K562 (cell line): Measurements from ENCODE around the gene ZNF679. TPM values are rescaled to one million over a fixed set of nuclear protein-coding genes. Genes with fewer than 3 reads are reported as not detected.

ENCODE experiments used
- ATAC-seq: fragments of 200-7000 bp; cut with Tn5 transposase; 3 replicates; pipeline ENCODE4 v1.9.1; 2020; ENCODE audit warnings: moderate library complexity
- BruUV-seq: library from RNA; stranded (reverse); fragments of 400-500 nt; replicated peaks from 2 replicates; lab custom pipeline; 2021; lab: Mats Ljungman, UMichigan
- CTCF ChIA-PET: fragments of 300-600 bp; formaldehyde crosslinking; extraction: SDS; loops from one replicate; lab custom pipeline; 2021; ENCODE audit warnings: low intra/inter-chr PET ratio; lab: Yijun Ruan, JAX
- POLR2A ChIA-PET: fragments of 300-600, 350-650 bp; sonication (Branson Sonifier 250); formaldehyde crosslinking; extraction: SDS; loops from one replicate; lab custom pipeline; 2021; ENCODE audit warnings: antibody characterized with exemption, inconsistent platforms; lab: Yijun Ruan, JAX
- DNase-seq, 4 experiments: peaks; one replicate each; pipeline versions ENCODE4 v3.0.0 to v3.0.0-alpha.2; 2011 to 2018; ENCODE audit warnings: low spot score in 3 of 4, mixed read lengths in 3 of 4; ENCODE audit errors: extremely low read depth in 1 of 4
- FAIRE-seq: peaks from 2 replicates; lab custom pipeline; 2011; peaks lifted over from hg19 to GRCh38; lab: Jason Lieb, UNC
- H2AFZ ChIP-seq: 2 replicates; pipeline ENCODE4 v1.6.0; 2011; ENCODE audit warnings: low read depth, low read length, control low read depth, inconsistent platforms
- H3K27ac ChIP-seq: fragments of 200-600 bp; 3 replicates; pipeline ENCODE4 v1.8.0; 2011; ENCODE audit warnings: low read depth, mild to moderate bottlenecking, control low read depth, inconsistent platforms, low read length, moderate library complexity, mixed read lengths; ENCODE audit errors: extremely low read depth
- H3K27me3 ChIP-seq, 2 experiments: fragments of 300-600 bp in 1 of 2; 2 replicates in 1 of 2; 3 replicates in 1 of 2; pipeline versions ENCODE4 v1.6.0 to v1.8.0; 2011; ENCODE audit warnings: inconsistent platforms in 2 of 2, low read length in 2 of 2, mild to moderate bottlenecking in 1 of 2, mixed read lengths in 1 of 2, moderate library complexity in 1 of 2; ENCODE audit not compliant: control insufficient read depth in 2 of 2, insufficient read depth in 2 of 2
- H3K36me3 ChIP-seq: fragments of 300-600 bp; 3 replicates; pipeline ENCODE4 v1.8.0; 2011; ENCODE audit warnings: mild to moderate bottlenecking, low read length, inconsistent platforms; ENCODE audit not compliant: control insufficient read depth, insufficient read depth
- H3K4me1 ChIP-seq, 2 experiments: fragments of 200-600 bp in 1 of 2; replicated peaks in 1 of 2; 2 replicates in 1 of 2; 3 replicates in 1 of 2; pipeline versions ENCODE4 v1.5.1 to v1.8.0; 2011; ENCODE audit warnings: inconsistent platforms in 2 of 2, low read length in 2 of 2, mild to moderate bottlenecking in 1 of 2, mixed read lengths in 1 of 2, moderate library complexity in 1 of 2; ENCODE audit not compliant: control insufficient read depth in 2 of 2, insufficient read depth in 2 of 2
- H3K4me2 ChIP-seq: 2 replicates; pipeline ENCODE4 v1.6.1; 2011; ENCODE audit warnings: low read length, control low read depth, inconsistent platforms, mixed read lengths; ENCODE audit not compliant: insufficient read depth
- H3K4me3 ChIP-seq: fragments of 200-600 bp; sonication (generic), shearing (Covaris generic); 2 replicates; pipeline ENCODE4 v1.5.1; 2016; ENCODE audit warnings: control low read depth, inconsistent platforms
- H3K79me2 ChIP-seq: fragments of 200-600 bp; 3 replicates; pipeline ENCODE4 v1.8.0; 2011; ENCODE audit warnings: low read length, inconsistent platforms; ENCODE audit not compliant: control insufficient read depth, insufficient read depth
- H3K9ac ChIP-seq, 2 experiments: 2 replicates each; pipeline versions ENCODE4 v1.6.0 to v1.6.1; 2011; ENCODE audit warnings: low read depth in 2 of 2, low read length in 2 of 2, control low read depth in 1 of 2, inconsistent platforms in 1 of 2, mild to moderate bottlenecking in 1 of 2, mixed read lengths in 1 of 2; ENCODE audit not compliant: insufficient read depth in 1 of 2
- H3K9me1 ChIP-seq: one replicate; pipeline ENCODE4 v1.6.0; 2011; ENCODE audit warnings: inconsistent platforms, mild to moderate bottlenecking, low read length, moderate library complexity; ENCODE audit not compliant: control insufficient read depth, insufficient read depth
- H3K9me3 ChIP-seq: replicated peaks from 2 replicates; pipeline ENCODE4 v1.5.1; 2011; ENCODE audit warnings: low read depth, low read length, inconsistent platforms; ENCODE audit not compliant: control insufficient read depth, insufficient read depth
- H4K20me1 ChIP-seq: replicated peaks from 2 replicates; pipeline ENCODE4 v1.6.1; 2011; ENCODE audit warnings: low read length, inconsistent platforms, mixed read lengths; ENCODE audit not compliant: control insufficient read depth, insufficient read depth
- ERF ChIP-seq: fragments of 450-650 bp; formaldehyde crosslinking; IDR thresholded peaks from 2 replicates; pipeline ENCODE4 v1.4.0; 2020; ENCODE audit warnings: mild to moderate bottlenecking, mixed read lengths
- HDAC8 ChIP-seq: fragments of 450-650 bp; IDR thresholded peaks from 2 replicates; pipeline ENCODE4 v1.6.1; 2016; ENCODE audit warnings: mild to moderate bottlenecking, missing genetic modification characterization, moderate library complexity, missing compliant biosample characterization
- HMGXB4 ChIP-seq: sonication (generic); formaldehyde crosslinking; IDR thresholded peaks from 2 replicates; pipeline ENCODE4 v1.8.1; 2023; ENCODE audit warnings: mild to moderate bottlenecking, missing genetic modification reagents
- SIX5 ChIP-seq, 2 experiments: IDR thresholded peaks; 2 replicates each; pipeline ENCODE4 v1.6.1; 2011; ENCODE audit warnings: low read length in 2 of 2, borderline replicate concordance in 1 of 2, low read depth in 1 of 2, mild to moderate bottlenecking in 1 of 2, moderate library complexity in 1 of 2; ENCODE audit not compliant: insufficient read depth in 1 of 2
- SMAD3 ChIP-seq: fragments of 450-650 bp; formaldehyde crosslinking; conservative IDR thresholded peaks from 2 replicates; pipeline ENCODE4 v1.4.0; 2020; ENCODE audit warnings: mild to moderate bottlenecking
- STAG1 ChIP-seq: sonication (generic); formaldehyde crosslinking; IDR thresholded peaks from 2 replicates; pipeline ENCODE4 v1.5.0; 2020; ENCODE audit warnings: missing genetic modification reagents, borderline replicate concordance
- TGIF2 ChIP-seq: sonication (generic); formaldehyde crosslinking; IDR thresholded peaks from 2 replicates; pipeline ENCODE4 v1.8.1; 2022; ENCODE audit warnings: mild to moderate bottlenecking, missing genetic modification reagents, moderate library complexity
- ZKSCAN1 ChIP-seq: fragments of 150-350 bp; IDR thresholded peaks from 2 replicates; pipeline ENCODE4 v1.6.1; 2016; ENCODE audit warnings: low read depth, low read length
- ZNF431 ChIP-seq: sonication (generic); formaldehyde crosslinking; IDR thresholded peaks from 2 replicates; pipeline ENCODE4 v1.8.0; 2022; ENCODE audit warnings: mild to moderate bottlenecking, missing genetic modification reagents
- ZNF778 ChIP-seq: fragments of 450-650 bp; formaldehyde crosslinking; IDR thresholded peaks from 2 replicates; pipeline ENCODE4 v1.4.0; 2020; ENCODE audit warnings: mild to moderate bottlenecking, moderate library complexity
- WGBS: fragments of 100-300 bp; shearing (Covaris generic); methylation state at CpG from one replicate; pipeline ENCODE4 v1.1.6; 2016; ENCODE audit warnings: low coverage, mixed read lengths; ENCODE audit not compliant: insufficient coverage; ENCODE audit errors: missing lambda C conversion rate; 5-methylcytosine and 5-hydroxymethylcytosine counted together
- in situ Hi-C: fragments of 300-500 bp; cut with MboI; formaldehyde crosslinking; loops from 4 replicates; pipeline ENCODE4 v1.15.0; 2018; ENCODE audit warnings: inconsistent platforms, mixed read lengths
- intact Hi-C: fragments of 100-400 bp; cut with micrococcal nuclease; formaldehyde crosslinking; loops from 2 replicates; pipeline ENCODE4 v1.14.2; 2022
- polyA plus RNA-seq, 8 experiments: library from polyadenylated mRNA; depleted of rRNA in 4 of 8; stranded (reverse) in 5 of 8; unstranded in 3 of 8; fragments of >200 nt; fragmentation: Nextera tagmentation in 2 of 8; fragmentation: Illumina TruSeq in 1 of 8; extraction: Ambion mirVana in 2 of 8; extraction: Trizol in 1 of 8; gene quantifications; 2 replicates each; pipeline versions ENCODE4 v1.2.1 to v1.2.3, GENCODE V29; 2011 to 2014; ENCODE audit warnings: inconsistent platforms in 1 of 8, missing spikeins in 1 of 8
- total RNA-seq, 7 experiments: library from RNA; depleted of rRNA in 6 of 7; stranded (reverse); fragments of >200 nt in 6 of 7; fragmentation: Illumina TruSeq in 2 of 7; extraction: Trizol in 2 of 7; gene quantifications; 2 replicates each; pipeline versions ENCODE4 v1.2.1 to v1.2.3, GENCODE V29; 2011 to 2021; ENCODE audit warnings: low replicate concordance in 1 of 7
- TF ChIP-seq, protein P1 (sequence below): fragments of 450-650 bp; formaldehyde crosslinking; IDR thresholded peaks from 2 replicates; pipeline ENCODE4 v1.4.0; 2022; ENCODE audit warnings: mild to moderate bottlenecking, moderate library complexity
- TF ChIP-seq, protein P2 (sequence below): fragments of 450-650 bp; formaldehyde crosslinking; conservative IDR thresholded peaks from 2 replicates; pipeline ENCODE4 v1.4.0; 2022; ENCODE audit warnings: mild to moderate bottlenecking, missing genetic modification characterization

The ZNF679 gene
- total and polyA plus RNA-seq, 9 of the 15 experiments (the other 6 are each of a cell fraction or from before 2014, with no cell fraction given): not detected

GRCh38 chr7:64192148-64192704, 36.0 kb upstream of the ZNF679 start:
- H4K20me1 ChIP-seq: no peaks in the 10 kb centered on the region
- ATAC-seq: no peak
- H3K4me3 ChIP-seq: no peak overlapping the region
- no peak overlapping the region for H3K9ac ChIP-seq
- no peaks in the 10 kb centered on the region for H3K4me1 ChIP-seq
- no peak overlapping the region for H2AFZ ChIP-seq
- no peaks in the 10 kb centered on the region for H3K27me3 ChIP-seq
- no peak overlapping the region for H3K27ac ChIP-seq
- no peaks in the 10 kb centered on the region for H3K36me3 ChIP-seq
- TF ChIP-seq ZNF778 (CRISPR knock-in tag) (no peak), STAG1 (no peak), ZKSCAN1 (no peak), SIX5 (IDR thresholded peaks at IDR 0.05; ENCODE audit: borderline replicate concordance in 1 of 2, insufficient read depth in 1 of 2, low read depth in 1 of 2, low read length in 2 of 2) (no peak), SMAD3 (CRISPR knock-in tag) (no peak), ZNF431 (no peak), HDAC8 (no peak), ERF (no peak), TGIF2 (CRISPR knock-in tag) (no peak), HMGXB4 (CRISPR knock-in tag) (no peak)
- TF ChIP-seq, protein P1, sequence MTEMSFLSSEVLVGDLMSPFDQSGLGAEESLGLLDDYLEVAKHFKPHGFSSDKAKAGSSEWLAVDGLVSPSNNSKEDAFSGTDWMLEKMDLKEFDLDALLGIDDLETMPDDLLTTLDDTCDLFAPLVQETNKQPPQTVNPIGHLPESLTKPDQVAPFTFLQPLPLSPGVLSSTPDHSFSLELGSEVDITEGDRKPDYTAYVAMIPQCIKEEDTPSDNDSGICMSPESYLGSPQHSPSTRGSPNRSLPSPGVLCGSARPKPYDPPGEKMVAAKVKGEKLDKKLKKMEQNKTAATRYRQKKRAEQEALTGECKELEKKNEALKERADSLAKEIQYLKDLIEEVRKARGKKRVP (CRISPR knock-in tag): no peak
- TF ChIP-seq, protein P2, sequence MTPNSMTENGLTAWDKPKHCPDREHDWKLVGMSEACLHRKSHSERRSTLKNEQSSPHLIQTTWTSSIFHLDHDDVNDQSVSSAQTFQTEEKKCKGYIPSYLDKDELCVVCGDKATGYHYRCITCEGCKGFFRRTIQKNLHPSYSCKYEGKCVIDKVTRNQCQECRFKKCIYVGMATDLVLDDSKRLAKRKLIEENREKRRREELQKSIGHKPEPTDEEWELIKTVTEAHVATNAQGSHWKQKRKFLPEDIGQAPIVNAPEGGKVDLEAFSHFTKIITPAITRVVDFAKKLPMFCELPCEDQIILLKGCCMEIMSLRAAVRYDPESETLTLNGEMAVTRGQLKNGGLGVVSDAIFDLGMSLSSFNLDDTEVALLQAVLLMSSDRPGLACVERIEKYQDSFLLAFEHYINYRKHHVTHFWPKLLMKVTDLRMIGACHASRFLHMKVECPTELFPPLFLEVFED (CRISPR knock-in tag): no peak
- 2% methylated on average over 24 of the region's 24 CpGs for WGBS
- no peaks in the 10 kb centered on the region for H3K9me1 ChIP-seq
- no peaks in the 10 kb centered on the region for H3K79me2 ChIP-seq
- no peak for FAIRE-seq
- in situ Hi-C loops: no loop called here
- H3K4me2 ChIP-seq: no peak overlapping the region
- H3K9me3 ChIP-seq: no peaks in the 10 kb centered on the region
- intact Hi-C loops: no loop called here
- BruUV-seq: no TSS peak
- DNase-seq: no peak
- POLR2A ChIA-PET: no interaction called here
- CTCF ChIA-PET: interaction anchor here (0.6 kb wide), 1 partner anchor 26 kb away, joined by 3 read pairs; no protein-coding TSS in a partner anchor
